Activated T-helper 9 cell treated with anti-CD3 and anti-CD28 coated beads, Interleukin-2, amount 50 U/mL, for 16 hours (primary cell): ENCODE results near the gene TMEM271.
"Not testable (repeated sequence)": the region's sequence is repeated elsewhere in the genome, so short reads cannot be mapped to it uniquely, and the experiment has no call there.

Experiments
- DNase-seq: peaks from one replicate; pipeline ENCODE4 v3.0.0-alpha.2; 2020; ENCODE audit warnings: low read depth

TMEM271 gene

GRCh38 chr4:561426-561825, 14.7 kb downstream of the TMEM271 start:
- no peak for DNase-seq

DNA sequence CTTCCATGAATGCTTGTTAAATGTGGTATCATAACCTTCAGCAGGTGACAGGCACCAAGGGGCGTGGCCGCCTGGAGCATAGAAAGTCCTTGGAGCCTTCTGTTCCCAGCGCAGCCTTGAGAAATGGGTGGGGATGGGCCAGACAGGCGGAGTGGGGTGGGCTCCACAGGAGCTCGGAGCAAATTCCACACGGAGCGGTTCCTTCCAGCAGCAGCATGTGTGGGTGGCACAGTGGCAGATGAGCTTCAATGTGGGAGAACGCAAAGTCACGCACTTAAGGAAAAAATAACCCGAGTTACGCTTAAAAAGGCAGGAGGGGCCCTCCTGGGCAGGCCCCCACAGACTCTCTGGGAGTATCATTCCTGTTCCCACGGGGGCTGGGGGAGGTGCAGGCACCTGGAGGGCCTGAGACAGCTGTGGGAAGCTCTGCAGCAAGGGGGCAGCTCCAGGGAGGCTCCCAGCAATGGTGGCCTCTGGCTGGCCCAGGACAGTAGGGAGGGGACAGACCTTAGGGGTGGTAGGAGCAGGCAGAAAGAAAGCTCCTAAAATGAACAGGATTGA, 15.3 kb downstream of the TMEM271 start:
- no peak for DNase-seq

DNA sequence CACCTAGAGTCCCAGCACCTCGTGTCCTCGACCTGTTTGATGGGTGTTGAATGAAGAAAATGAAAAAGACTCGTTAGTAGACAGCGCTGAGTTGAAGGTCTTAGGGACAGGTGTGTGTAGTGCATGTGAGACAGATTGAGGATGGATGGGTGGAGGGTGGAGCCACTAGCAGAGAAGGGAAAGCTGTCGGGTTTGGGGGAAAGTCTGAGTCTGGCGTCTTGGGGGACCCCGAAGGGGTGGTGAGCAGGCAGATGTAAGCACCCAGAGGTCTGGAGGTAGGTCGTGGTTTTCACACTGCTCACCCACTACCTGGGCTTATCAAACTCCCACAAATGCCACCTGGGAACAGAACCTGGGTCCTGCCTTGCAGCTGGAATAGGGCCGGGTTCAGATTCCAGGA, 16.0 kb downstream of the TMEM271 start:
- no peak for DNase-seq

DNA sequence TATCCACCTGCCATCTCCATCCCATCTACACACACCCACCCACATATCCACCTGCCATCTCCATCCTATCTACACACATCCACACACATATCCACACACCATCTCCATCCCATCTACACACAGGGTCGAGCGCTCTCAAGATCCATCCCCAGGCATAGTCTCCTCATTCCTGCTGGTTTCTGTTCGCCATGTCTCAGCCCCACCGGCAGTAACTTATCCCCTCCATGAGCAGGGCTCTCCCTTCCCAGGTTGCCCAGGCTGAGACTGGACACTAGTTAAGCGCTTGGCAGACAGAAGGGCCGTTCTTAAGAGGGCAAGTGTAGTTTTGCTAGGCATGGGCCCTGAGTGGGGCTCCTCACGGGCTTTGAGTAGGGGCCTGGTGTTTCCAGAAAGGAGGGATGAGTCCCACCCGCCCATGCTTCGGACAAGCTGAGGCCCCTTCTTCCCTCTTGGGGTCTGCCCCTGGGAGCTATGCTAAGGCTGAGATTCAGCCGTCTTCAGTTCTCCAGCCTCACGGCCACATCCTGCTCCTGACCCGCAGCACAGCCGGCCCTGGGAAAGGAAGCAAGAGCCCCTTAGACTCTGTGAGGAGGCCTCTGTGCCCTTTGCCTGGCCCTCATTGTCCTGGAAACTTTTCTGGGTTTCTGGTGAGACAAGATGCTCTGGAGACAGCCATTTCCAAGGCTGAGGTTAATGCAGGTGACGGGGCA, 20.4 kb downstream of the TMEM271 start:
- no peak for DNase-seq

DNA sequence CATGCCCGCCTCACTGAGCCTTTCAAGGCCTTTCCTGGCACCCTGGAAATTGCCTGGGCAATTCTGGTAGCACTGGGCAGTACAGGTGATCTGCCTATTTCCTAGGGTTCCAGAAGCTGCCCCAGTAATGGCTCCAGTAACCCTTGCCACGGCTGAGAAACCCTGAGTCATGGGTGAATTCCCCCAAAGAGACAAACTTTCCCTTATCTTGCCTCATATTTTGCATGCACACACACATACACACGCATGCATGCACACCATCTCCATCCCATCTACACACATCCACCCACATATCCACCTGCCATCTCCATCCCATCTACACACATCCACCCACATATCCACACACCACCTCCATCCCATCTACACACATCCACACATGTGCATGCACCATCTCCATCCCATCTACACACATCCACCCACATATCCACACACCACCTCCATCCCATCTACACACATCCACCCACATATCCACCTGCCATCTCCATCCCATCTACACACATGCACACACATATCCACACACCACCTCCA, 21.2 kb downstream of the TMEM271 start:
- not testable (repeated sequence) for DNase-seq

GRCh38 chr4:552019-552418, 24.1 kb downstream of the TMEM271 start:
- no peak for DNase-seq

DNA sequence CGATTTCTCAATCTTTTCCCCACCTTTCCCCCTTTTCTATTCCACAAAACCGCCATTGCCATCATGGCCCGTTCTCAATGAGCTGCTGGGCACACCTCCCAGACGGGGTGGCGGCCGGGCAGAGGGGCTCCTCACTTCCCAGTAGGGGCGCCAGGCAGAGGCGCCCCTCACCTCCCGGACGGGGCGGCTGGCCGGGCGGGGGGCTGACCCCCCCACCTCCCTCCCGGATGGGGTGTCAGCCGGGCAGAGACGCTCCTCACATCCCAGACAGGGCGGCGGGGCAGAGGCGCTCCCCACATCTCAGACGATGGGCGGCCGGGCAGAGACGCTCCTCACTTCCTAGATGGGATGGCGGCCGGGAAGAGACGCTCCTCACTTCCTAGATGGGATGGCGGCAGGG, 25.8 kb downstream of the TMEM271 start:
- not testable (repeated sequence) for DNase-seq

DNA sequence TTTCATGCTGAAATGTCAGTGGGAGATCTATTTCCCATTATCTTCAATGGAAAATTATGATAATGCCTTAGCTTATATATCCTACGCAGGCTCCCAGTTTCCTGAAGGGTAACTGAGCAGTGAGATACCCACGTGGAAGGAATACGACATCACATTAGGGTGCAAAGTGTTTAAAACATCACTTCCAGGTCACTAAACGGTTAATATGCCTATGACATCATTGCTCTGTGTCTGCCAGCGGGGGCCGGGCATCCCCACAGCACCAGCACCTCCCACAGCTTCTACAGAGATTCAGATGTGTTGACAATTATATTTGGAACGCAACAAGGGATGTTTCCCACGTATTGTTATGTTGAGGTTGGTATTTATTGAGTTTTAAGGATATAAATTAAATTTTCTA, 27.1 kb downstream of the TMEM271 start:
- no peak for DNase-seq

DNA sequence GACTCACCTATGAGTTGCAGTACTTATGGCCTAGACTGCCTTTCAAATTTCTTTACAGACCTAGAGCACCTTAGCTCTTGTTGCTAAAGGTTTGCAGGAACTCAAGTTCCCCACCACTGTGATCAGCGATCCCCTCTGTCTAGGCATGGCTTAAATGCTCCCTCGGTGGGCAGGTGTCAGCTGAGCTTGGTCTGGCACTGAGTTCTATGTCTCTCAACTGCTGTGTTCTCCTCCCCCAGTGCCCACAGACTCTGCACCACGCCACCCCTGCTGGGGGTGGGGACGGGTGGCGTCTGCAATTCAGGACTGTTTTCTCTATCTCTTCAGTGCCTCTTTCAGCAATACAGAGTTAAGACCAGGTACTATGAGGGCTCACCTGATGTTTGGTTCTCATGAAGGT, 30.5 kb downstream of the TMEM271 start:
- DNase-seq = no peak

GRCh38 chr4:544386-545105, 31.5 kb downstream of the TMEM271 start:
- no peak for DNase-seq

GRCh38 chr4:541271-541670, 34.8 kb downstream of the TMEM271 start:
- no peak for DNase-seq

- no peak for DNase-seq
These were observed 37.5 kb downstream of the TMEM271 start for GRCh38 chr4:538542-539142.

DNA sequence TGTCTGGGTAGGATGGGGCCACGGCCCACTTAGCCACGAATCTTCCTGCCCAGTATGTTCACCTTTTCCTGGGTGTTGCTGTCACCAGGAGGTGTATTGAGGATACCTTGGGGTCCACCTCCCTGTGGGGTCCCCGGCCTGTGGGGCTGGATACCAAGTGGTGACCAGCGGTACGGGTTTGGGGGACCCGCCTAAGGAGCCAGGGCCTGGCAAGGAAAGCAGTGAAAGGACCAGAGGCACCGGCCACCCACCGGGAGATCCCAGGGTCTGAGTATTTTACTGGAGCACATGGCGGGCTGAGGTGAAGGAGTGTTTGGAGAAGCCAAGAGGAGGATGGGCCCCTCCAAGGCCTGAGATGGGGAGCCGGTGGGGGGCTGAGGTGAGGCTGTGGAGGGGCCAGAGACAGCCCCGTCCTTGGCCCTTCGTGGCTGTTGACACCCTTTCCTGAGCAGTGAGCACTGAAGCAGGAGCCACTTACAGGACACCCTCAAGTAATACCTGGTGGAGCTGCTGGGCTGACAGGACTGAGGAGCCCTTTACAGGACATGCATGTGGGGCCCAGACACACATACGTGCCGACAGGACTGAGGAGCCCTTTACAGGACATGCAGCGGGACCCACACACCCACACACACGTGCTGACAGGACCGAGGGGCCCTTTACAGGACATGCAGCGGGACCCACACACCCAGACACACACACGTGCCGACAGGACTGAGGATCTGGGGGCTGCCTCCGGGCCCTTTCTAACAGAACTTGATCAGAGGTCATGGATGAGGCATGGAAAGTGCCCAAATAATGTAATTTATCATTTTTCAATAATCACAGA, 38.4 kb downstream of the TMEM271 start:
- DNase-seq = no peak

GRCh38 chr4:536351-536972, 39.6 kb downstream of the TMEM271 start:
- DNase-seq = no peak

DNA sequence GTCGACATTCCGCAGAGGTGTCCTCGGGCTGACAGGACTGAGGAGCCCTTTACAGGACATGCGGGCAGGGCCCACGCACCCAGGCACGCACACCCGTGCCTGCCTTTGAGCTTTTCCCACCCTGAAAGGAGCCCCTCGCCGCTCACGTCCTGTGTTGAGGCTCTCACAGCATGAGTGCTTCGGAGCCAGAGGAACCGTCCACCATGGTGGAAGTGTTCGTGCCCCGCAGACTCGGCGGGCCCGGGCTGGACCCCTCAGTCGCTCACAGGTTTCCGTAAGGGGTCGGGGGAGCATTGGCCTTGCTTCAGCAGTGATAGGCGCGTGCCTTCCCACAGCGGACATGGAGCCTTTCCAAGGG, 40.2 kb downstream of the TMEM271 start:
- no peak for DNase-seq

- no peak for DNase-seq
These were observed 40.7 kb downstream of the TMEM271 start for GRCh38 chr4:535181-535923.

GRCh38 chr4:534576-535151, 41.4 kb downstream of the TMEM271 start:
- DNase-seq = no peak

DNA sequence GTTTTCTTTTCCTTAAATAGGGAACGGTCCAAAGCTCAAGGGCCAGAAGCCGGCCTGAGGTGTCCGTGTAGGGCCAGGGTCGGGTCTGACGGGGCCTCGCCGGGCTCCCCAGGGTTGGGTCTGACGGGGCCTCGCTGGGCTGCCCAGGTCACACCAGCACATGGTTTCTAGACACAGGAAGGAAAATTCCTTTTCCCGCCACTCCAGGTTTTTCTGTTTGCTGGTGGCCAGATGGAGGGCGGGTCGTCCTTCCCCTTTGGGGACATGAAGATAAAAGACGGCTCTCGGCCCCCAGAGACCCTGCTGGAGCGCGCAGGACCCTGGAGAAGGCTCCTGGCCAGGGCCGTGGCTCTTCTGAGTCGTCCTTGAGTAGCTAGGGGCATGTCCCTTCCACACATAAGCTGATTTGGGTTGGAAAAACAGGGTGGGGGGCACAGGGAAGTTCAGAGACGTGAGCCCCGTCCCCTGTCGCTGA, 42.0 kb downstream of the TMEM271 start:
- DNase-seq = no peak

GRCh38 chr4:533318-534100, 42.6 kb downstream of the TMEM271 start:
- DNase-seq = no peak
